LNCAP (cell line): ENCODE data around the gene PLEKHM3.

Source experiments
- TF ChIP-seq, protein P1 (sequence below): fragments of 450-650 bp; IDR thresholded peaks from 2 replicates; pipeline ENCODE4 v1.5.1; 2017; ENCODE audit warnings: mild to moderate bottlenecking

PLEKHM3 gene

DNA sequence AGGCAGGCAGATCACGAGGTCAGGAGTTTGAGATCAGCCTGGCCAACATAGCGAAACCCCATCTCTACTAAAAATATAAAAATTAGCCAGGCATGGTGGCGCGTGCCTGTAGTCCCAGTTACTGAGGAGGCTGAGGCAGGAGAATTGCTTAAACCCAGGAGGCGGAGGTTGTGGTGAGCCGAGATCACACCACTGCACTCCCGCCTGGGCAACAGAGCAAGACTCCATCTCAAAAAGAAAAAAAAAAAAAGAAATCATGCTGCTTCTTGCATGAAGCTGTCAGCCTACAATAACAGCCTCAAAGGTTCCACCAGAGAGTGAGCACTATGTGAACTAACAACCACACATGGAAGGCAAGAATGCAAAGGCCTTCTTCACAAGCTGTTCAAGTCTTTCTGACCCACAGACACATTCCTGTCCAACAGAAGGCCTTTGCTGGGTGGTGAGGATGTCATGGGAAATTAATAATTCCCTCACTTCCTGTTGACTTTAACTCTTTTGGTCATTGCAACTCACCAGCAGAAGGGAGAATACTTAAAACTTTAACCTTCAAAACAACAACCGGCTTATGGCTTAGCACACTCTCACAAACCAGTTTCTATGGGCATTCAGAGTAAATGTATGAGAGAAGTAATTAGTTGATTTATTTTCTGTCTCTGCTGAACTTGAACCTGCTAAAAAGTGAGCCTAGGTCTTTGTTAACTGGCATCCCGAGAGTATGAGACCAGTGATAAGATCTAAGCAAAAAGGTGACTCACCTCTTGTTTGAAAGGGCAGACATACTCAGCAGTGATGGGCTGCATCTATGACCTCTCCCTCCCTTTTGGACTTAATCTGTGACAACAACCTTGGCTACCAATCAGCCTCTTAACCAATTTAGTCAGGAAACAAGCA, 11.8 kb downstream of the PLEKHM3 start:
- TF ChIP-seq, protein P1, sequence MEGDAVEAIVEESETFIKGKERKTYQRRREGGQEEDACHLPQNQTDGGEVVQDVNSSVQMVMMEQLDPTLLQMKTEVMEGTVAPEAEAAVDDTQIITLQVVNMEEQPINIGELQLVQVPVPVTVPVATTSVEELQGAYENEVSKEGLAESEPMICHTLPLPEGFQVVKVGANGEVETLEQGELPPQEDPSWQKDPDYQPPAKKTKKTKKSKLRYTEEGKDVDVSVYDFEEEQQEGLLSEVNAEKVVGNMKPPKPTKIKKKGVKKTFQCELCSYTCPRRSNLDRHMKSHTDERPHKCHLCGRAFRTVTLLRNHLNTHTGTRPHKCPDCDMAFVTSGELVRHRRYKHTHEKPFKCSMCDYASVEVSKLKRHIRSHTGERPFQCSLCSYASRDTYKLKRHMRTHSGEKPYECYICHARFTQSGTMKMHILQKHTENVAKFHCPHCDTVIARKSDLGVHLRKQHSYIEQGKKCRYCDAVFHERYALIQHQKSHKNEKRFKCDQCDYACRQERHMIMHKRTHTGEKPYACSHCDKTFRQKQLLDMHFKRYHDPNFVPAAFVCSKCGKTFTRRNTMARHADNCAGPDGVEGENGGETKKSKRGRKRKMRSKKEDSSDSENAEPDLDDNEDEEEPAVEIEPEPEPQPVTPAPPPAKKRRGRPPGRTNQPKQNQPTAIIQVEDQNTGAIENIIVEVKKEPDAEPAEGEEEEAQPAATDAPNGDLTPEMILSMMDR = no peak

DNA sequence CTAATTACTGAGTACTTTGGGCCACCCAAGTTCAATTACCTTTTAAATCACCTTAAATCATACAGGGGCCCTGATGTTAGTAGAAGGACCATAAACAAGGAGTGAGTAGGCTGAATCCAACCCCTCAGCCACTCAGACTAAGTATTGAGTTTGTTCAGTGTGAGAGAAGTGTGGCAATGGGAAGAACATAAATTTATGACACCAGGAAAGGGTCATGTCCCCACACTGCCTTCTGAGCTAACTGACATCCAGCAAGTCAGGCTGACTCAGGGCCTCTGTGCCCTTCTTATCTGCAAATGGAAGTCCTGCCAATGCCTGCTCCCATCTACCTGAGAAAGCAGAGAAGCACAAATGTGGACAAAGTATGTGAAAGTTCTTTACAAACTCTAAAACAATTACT, 12.9 kb downstream of the PLEKHM3 start:
- TF ChIP-seq, protein P1 = no peak

DNA sequence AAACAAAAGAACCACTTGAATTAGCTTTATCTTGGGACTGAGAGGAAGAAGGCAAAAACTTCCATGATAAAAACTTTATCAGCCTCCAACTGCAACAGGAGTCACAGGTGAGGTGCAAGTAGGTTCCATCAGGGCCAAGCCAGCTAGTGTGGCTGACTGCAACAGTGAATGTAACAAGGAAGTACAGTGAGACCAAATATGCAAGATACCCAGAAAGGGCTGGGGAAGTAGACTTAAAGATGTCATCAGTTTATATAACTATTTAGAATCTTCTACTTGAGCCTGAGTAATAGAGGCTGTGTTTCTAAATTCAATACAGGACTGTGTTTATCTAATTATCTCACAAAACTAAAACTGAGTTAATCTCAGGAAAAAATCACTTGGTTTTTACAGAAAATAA, 14.8 kb downstream of the PLEKHM3 start:
- TF ChIP-seq, protein P1 = no peak

DNA sequence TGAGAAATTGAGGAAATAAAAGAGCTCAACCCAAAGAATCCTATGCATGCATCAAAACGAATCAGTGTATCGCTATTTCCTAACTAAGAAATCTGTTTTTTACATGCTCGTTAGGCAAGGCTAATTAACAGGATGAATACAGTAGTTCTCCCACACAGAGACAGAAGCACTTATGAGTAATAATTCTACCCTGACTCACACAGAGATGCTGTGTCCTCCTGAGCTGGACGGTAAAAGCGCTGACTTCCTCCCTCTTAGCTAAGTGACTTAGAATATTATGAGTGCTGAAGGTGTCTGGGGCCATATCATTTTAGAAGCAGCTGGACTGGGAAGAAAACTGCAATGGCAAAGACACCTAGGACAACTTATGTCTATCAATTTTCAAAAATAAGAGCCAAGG, 18.5 kb downstream of the PLEKHM3 start:
- TF ChIP-seq, protein P1 = no peak

DNA sequence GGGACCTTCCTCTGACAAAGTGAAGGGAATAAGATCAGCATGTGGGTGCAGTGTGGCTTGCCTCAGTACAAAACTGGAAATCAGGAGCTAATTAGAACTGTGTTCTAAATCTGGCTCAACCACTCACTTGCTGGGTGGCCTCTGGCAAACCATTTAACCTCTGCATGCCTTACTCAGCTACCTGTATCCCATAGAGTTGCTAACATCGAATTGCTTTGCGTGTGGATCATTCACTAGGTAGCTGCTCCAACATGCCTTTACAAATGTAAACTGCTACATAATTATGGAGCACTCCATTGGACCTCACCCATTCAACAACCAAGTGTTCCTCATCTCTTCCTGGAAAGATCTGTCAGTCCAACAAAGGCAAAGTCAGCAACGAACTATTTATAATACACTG, 19.0 kb downstream of the PLEKHM3 start:
- TF ChIP-seq, protein P1 = no peak

DNA sequence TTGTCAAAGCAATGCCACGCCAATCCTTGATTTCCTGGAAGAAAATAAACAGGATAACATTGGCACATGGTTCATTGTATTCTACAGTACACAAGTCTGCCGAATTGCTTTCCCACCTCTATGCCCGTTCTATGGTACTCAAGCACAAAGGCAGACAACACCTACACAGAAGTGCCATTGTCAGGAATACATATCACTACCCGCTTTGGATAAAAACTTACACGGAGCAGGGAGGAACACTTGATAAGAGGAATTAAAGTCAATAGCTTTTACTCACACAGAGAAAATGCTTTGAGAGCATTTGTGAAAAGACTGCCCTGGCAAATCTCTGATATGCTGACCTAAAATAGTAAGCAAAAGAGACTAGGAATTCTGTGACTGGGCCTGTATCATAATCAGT, 23.4 kb downstream of the PLEKHM3 start:
- TF ChIP-seq, protein P1 = no peak

DNA sequence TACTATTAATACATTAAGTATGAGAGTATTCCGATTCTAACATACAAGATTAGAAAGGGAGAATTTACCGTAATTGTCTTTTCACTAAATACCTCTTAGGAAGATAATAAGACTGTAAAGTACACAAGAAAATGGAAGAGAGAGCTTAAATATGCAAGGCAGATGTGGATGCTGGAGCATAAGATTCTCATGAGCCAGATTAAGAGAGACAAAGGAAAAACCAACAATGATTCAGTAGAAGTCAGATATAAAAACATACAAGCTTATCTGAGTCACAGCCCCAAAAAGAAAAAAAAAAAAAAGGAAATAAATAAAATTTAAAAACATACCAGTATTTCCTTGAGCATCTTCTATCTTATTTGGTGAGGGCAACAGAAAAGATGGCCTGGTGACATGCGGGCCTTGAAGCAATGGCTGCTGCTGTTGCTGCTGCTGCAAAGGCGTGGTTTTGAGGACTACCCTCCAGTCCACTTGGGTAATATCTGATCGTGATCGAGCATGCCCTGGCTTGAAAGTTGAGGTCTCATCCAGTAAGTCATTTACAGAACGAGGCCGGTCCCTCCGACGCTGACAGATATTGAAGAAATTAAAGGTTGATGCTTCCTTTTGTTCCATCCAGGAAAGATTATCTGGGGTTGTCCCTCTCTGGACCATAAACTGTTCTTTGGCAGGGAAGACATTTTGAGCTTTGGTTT, 24.5 kb downstream of the PLEKHM3 start:
- TF ChIP-seq, protein P1 = no peak
